ENCODE measurements around the gene VEGFD.
"Not testable (repeated sequence)": the region's sequence is repeated elsewhere in the genome, so short reads cannot be mapped to it uniquely, and the experiment has no call there.

DNA sequence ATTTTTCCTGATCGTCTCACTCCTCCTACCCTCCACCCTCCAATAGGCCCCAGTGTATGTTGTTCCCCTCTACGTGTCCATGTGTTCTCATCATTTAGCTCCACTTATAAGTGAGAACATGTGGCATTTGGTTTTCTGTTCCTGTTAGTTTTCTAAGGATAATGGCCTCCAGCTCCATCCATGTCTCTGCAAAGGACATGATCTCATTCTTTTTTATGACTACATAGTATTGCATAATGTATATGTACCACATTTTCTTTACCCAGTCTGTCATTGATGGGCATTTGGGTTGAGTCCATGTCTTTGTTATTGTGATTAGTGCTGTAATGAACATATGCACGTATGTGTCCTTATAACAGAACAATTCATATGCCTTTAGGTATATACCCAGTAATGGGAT lies 78.3 kb downstream of the VEGFD start:
- TF ChIP-seq, protein P1, sequence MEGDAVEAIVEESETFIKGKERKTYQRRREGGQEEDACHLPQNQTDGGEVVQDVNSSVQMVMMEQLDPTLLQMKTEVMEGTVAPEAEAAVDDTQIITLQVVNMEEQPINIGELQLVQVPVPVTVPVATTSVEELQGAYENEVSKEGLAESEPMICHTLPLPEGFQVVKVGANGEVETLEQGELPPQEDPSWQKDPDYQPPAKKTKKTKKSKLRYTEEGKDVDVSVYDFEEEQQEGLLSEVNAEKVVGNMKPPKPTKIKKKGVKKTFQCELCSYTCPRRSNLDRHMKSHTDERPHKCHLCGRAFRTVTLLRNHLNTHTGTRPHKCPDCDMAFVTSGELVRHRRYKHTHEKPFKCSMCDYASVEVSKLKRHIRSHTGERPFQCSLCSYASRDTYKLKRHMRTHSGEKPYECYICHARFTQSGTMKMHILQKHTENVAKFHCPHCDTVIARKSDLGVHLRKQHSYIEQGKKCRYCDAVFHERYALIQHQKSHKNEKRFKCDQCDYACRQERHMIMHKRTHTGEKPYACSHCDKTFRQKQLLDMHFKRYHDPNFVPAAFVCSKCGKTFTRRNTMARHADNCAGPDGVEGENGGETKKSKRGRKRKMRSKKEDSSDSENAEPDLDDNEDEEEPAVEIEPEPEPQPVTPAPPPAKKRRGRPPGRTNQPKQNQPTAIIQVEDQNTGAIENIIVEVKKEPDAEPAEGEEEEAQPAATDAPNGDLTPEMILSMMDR (IDR thresholded peaks at IDR 0.05), result not testable (repeated sequence)
- TF ChIP-seq EZH2 (IDR thresholded peaks at IDR 0.05; ENCODE audit: borderline replicate concordance, insufficient read depth, low read depth, low read length, poor library complexity, severe bottlenecking), result not testable (repeated sequence)

All from B cell (primary cell).